HepG2 (cell line): Measurements from ENCODE around the gene PRDM8. TPM values are rescaled to one million over a fixed set of nuclear protein-coding genes. Genes with fewer than 3 reads are reported as not detected.

Experiments
- ATAC-seq: fragments of 200-7000 bp; cut with Tn5 transposase; 3 replicates; pipeline ENCODE4 v1.9.1; 2020; ENCODE audit warnings: mild to moderate bottlenecking, moderate library complexity
- BruUV-seq: library from RNA; stranded (reverse); fragments of 400-500 nt; replicated peaks from 2 replicates; lab custom pipeline; 2021; lab: Mats Ljungman, UMichigan
- CTCF ChIA-PET: fragments of 300-600 bp; formaldehyde crosslinking; extraction: SDS; loops from one replicate; lab custom pipeline; 2021; ENCODE audit warnings: low total read pairs, inconsistent platforms, low intra/inter-chr PET ratio; lab: Yijun Ruan, JAX
- POLR2A ChIA-PET: fragments of 350-600 bp; sonication (Branson Sonifier 250); formaldehyde crosslinking; loops from one replicate; lab custom pipeline; 2020; ENCODE audit warnings: antibody characterized with exemption, inconsistent platforms; lab: Yijun Ruan, JAX
- DNase-seq: peaks from one replicate; pipeline ENCODE4 v3.0.0-alpha.2; 2015; ENCODE audit warnings: low spot score
- FAIRE-seq: peaks from 3 replicates; lab custom pipeline; 2011; peaks lifted over from hg19 to GRCh38; lab: Jason Lieb, UNC
- H2AFZ ChIP-seq: one replicate; pipeline ENCODE4 v1.6.1; 2011; ENCODE audit warnings: low read length, inconsistent platforms
- H3K27ac ChIP-seq: fragments of 300-600 bp; 3 replicates; pipeline ENCODE4 v1.8.0; 2011; ENCODE audit warnings: mixed run types, mild to moderate bottlenecking, mixed read lengths, low read length, inconsistent platforms; ENCODE audit not compliant: insufficient read depth; ENCODE audit errors: extremely low read length
- H3K27me3 ChIP-seq, 2 experiments: fragments of 200-600 bp in 1 of 2; 2 replicates in 1 of 2; 3 replicates in 1 of 2; pipeline versions ENCODE4 v1.6.0 to v1.8.0; 2011; ENCODE audit warnings: low read length in 2 of 2, mild to moderate bottlenecking in 2 of 2, moderate library complexity in 2 of 2, inconsistent platforms in 1 of 2; ENCODE audit not compliant: insufficient read depth in 2 of 2, control insufficient read depth in 1 of 2
- H3K36me3 ChIP-seq, 2 experiments: fragments of 200-600 bp in 1 of 2; replicated peaks in 1 of 2; 2 replicates in 1 of 2; 3 replicates in 1 of 2; pipeline versions ENCODE4 v1.5.1 to v1.8.0; 2011; ENCODE audit warnings: low read length in 2 of 2, inconsistent platforms in 1 of 2; ENCODE audit not compliant: insufficient read depth in 2 of 2, control insufficient read depth in 1 of 2
- H3K4me1 ChIP-seq: 2 replicates; pipeline ENCODE4 v1.5.1; 2012; ENCODE audit warnings: low read length, inconsistent platforms; ENCODE audit not compliant: insufficient read depth
- H3K4me2 ChIP-seq: 2 replicates; pipeline ENCODE4 v1.6.0; 2011; ENCODE audit warnings: low read depth, low read length, inconsistent platforms
- H3K4me3 ChIP-seq, 3 experiments: fragments of 200-600 bp in 1 of 3; sonication (generic), shearing (Covaris generic) in 1 of 3; replicated peaks in 1 of 3; 2 replicates each; pipeline ENCODE4 v1.5.1; 2011 to 2016; ENCODE audit warnings: low read length in 3 of 3, inconsistent platforms in 2 of 3, low read depth in 2 of 3, mild to moderate bottlenecking in 2 of 3, control low read depth in 1 of 3, mixed read lengths in 1 of 3; ENCODE audit not compliant: insufficient read depth in 1 of 3
- H3K79me2 ChIP-seq: one replicate; pipeline ENCODE4 v1.6.1; 2011; ENCODE audit warnings: low read length, inconsistent platforms; ENCODE audit not compliant: insufficient read depth
- H3K9ac ChIP-seq: 2 replicates; pipeline ENCODE4 v1.6.0; 2011; ENCODE audit warnings: mild to moderate bottlenecking, low read depth, low read length, inconsistent platforms; ENCODE audit not compliant: insufficient read depth
- H3K9me3 ChIP-seq: 2 replicates; pipeline ENCODE4 v1.5.1; 2012; ENCODE audit warnings: mild to moderate bottlenecking, low read length
- H4K20me1 ChIP-seq: 2 replicates; pipeline ENCODE4 v1.6.0; 2011; ENCODE audit warnings: inconsistent platforms, mild to moderate bottlenecking, low read length, moderate library complexity; ENCODE audit not compliant: insufficient read depth
- MED1 ChIP-seq: sonication (generic); formaldehyde crosslinking; IDR thresholded peaks from 2 replicates; pipeline ENCODE4 v1.4.0; 2020; ENCODE audit warnings: missing genetic modification reagents
- PAWR ChIP-seq: sonication (generic); formaldehyde crosslinking; IDR thresholded peaks from 2 replicates; pipeline ENCODE4 v1.4.0; 2020; ENCODE audit warnings: missing genetic modification reagents, mild to moderate bottlenecking, borderline replicate concordance
- YY1 ChIP-seq: IDR thresholded peaks from 2 replicates; pipeline ENCODE4 v1.6.1; 2011; ENCODE audit warnings: low read length, low read depth, moderate library complexity, mild to moderate bottlenecking; ENCODE audit not compliant: insufficient read depth, insufficient replicate concordance
- WGBS: methylation state at CpG from one replicate; pipeline ENCODE4 v1.1.6; 2017; ENCODE audit warnings: low lambda C conversion rate; 5-methylcytosine and 5-hydroxymethylcytosine counted together
- in situ Hi-C: cut with HindIII; loops from 2 replicates; pipeline ENCODE4 v1.10.0; 2017; ENCODE audit warnings: low pct_unique_long_range_greater_than_20kb; ENCODE audit not compliant: extremely low pct_ligation_motif_present
- intact Hi-C: fragments of 100-400 bp; cut with micrococcal nuclease; formaldehyde crosslinking; loops from one replicate; pipeline ENCODE4 v1.10.0; 2022; ENCODE audit not compliant: unreplicated experiment
- polyA plus RNA-seq, 8 experiments: library from polyadenylated mRNA; depleted of rRNA in 3 of 8; stranded (reverse) in 7 of 8; unstranded in 1 of 8; fragments of >200 nt; fragmentation: Illumina TruSeq in 4 of 8; extraction: Trizol in 4 of 8; gene quantifications; 2 replicates each; pipeline versions ENCODE4 v1.2.1 to v1.2.3, GENCODE V29; 2011 to 2016; ENCODE audit warnings: low read depth in 4 of 8, missing spikeins in 1 of 8, mixed read lengths in 1 of 8; ENCODE audit not compliant: insufficient read depth in 1 of 8
- total RNA-seq, 5 experiments: library from RNA; depleted of rRNA; stranded (reverse); fragments of >200 nt; fragmentation: Illumina TruSeq; extraction: Trizol; gene quantifications; 2 replicates each; pipeline ENCODE4 v1.2.3, GENCODE V29; 2016; ENCODE audit warnings: low read depth in 1 of 5
- TF ChIP-seq, protein P1 (sequence below): sonication (generic); formaldehyde crosslinking; IDR thresholded peaks from 2 replicates; pipeline ENCODE4 v1.4.0; 2020; ENCODE audit warnings: mild to moderate bottlenecking, missing genetic modification reagents

PRDM8 gene
- total and polyA plus RNA-seq, 2 of the 13 experiments (the other 11 are each of a cell fraction or from before 2014, with no cell fraction given), result 0.09 TPM; not detected in 1

DNA sequence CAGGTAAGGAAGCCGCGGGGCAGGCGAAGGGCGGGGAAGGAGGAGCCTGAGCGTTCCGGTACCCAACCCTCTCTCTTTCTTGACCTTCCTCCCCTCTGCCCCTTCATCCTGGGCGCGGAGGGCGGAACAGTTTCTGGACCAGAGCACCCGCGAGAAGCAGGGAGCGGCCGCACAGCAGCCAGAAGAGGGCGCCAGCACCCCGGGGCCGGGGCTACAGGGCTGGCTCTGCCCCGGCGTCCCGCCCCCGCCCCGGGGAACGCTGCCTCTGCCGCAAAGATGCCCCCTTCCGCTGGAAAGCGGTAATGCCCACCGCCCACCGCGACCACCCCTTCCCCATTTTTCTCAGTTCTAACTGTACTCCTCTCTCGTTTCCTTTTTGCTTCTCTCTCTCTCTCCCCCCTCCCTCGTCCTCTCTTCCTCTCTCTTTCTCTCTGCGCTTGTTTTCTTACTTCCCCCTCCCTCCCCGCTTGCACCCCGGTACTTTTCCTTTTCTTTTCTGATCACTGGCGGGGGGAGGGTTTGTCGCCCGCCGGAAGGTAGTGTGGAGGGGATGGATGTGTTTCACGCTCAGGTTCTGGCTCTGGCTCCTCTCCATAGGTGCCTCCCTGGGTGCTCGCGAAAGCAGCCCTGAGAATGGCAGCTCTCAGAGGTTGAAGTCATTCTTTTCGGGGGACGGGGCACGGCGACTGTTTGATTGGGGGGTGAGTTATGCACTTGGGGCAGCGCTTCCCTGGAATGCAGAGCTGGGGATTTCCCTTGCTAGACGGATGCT lies 13.1 kb upstream of the PRDM8 start (continued):
- TF ChIP-seq YY1 (peak; percentile 40), PAWR (CRISPR knock-in tag) (no peak), MED1 (0 out of 2 replicates have a peak, but pooled peaks have one; percentile 20)

DNA sequence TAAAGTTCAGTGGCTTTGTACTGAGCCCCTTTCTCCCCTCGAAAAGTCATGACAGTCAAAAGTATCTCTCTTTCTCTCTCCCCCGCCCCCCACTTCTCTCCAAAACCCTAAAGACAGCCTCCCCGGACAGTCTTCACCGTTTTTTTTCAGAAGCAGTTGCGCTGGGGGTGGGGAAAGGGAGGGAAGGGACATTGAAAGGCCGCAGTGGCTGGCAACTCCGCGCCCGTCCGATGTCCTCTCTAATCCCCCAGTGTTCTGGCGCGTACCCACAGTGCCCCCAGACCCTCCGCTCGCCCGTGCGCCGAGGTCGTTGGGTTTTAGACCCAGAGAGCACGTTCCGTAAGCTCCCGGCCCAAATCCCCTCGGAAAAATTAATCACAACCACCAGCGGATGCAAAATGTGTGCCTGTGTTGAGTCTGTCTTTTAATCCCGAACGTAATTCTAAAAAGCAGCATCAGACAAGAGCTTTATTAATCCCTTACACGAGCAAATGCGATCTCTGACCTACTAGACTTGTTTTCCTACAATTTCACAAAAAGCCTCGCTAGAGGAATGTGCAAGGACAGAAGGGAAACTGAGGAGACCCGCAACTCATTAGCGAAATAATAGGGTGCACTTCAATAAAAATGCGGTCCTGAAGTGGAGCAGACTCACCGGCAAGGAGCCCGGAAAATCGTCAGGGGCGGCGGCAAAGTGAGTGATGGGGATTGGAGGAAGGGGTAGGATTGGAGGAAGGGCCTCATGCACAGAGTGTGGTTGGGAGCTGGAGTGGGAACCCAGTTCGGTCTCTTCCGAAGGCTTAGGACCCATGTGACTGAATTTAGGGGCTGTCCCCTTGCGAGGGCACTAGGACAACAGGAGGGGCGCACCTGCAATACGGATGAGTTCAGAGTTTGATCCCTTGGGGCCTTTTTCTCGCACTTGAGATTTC lies 12.2 kb upstream of the PRDM8 start:
- no peak overlapping the region for H3K27ac ChIP-seq
- BruUV-seq, result no TSS peak
- no peak for FAIRE-seq

More for the DNA sequence above, 12.2 kb upstream of the PRDM8 start:
- Histone ChIP-seq H3K27me3 (peaks cover 4 to 68% of the 10 kb centered on the region in 2 experiments), H3K4me3 (peak overlapping the region in 1 of 3 experiments; percentile 75; a peak in 1 of 6 replicates), H3K4me1 (peaks cover 7% of the 10 kb centered on the region; the same call in 1 of the 2 replicates), H2AFZ (no peak overlapping the region), H3K9me3 (no peaks in the 10 kb centered on the region), H3K9ac (no peak overlapping the region), H3K4me2 (peak overlapping the region; percentile 85; the same call in 1 of the 2 replicates), H3K36me3 (no peaks in the 10 kb centered on the region), H4K20me1 (no peaks in the 10 kb centered on the region), H3K79me2 (no peaks in the 10 kb centered on the region)
- intact Hi-C loops (loop anchor here (1.0 to 2.0 kb wide), 4 partner anchors 30 to 1234 kb away; partner anchors contain the start of gene ANTXR2), in situ Hi-C loops (no loop called here)
- ChIA-PET CTCF (interaction anchor here (0.8 to 1.5 kb wide), 3 partner anchors 30 to 1233 kb away, joined by 3 to 5 read pairs (median 4); no protein-coding TSS in a partner anchor), POLR2A (no interaction called here)
- no peak for ATAC-seq
- 52% methylated on average over 42 of the region's 42 CpGs for WGBS
- DNase-seq, result no peak
- TF ChIP-seq, protein P1, sequence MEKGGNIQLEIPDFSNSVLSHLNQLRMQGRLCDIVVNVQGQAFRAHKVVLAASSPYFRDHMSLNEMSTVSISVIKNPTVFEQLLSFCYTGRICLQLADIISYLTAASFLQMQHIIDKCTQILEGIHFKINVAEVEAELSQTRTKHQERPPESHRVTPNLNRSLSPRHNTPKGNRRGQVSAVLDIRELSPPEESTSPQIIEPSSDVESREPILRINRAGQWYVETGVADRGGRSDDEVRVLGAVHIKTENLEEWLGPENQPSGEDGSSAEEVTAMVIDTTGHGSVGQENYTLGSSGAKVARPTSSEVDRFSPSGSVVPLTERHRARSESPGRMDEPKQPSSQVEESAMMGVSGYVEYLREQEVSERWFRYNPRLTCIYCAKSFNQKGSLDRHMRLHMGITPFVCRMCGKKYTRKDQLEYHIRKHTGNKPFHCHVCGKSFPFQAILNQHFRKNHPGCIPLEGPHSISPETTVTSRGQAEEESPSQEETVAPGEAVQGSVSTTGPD (CRISPR knock-in tag), result no peak
- TF ChIP-seq, all 625 proteins: peak for 0
